ENCODE measurements around the gene MYLK4.

The MYLK4 gene

GRCh38 chr6:2652611-2653010 is 98.1 kb downstream of the MYLK4 start:
- no peak for TF ChIP-seq GATA1 (IDR thresholded peaks at IDR 0.05; ENCODE audit: low read depth, low read length)
- TF ChIP-seq POLR2A (IDR thresholded peaks at IDR 0.05; ENCODE audit: low read length): no peak
- DNase-seq: no peak

GRCh38 chr6:2651961-2652360 is 98.8 kb downstream of the MYLK4 start:
- DNase-seq: no peak
- TF ChIP-seq POLR2A (IDR thresholded peaks at IDR 0.05; ENCODE audit: low read length): no peak

DNA sequence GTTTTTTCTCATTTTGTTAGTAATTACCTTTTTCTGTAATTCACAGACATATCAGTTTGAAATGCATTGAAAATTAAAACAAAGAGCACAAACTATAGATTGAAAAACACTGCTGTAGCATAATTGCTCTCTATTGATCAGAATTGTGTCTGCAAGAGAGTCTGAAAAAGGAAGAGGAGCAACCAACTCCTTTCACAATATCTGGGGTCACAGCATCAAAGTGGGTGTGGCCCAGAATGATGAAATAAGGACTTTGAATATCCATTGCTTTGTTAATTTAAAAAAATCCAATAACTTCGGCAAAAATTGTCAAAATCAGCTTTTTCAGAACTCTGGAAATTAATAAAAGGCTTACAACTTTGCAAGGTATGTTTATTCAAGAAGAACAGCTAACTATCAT is 99.2 kb downstream of the MYLK4 start:
- DNase-seq: no peak

DNA sequence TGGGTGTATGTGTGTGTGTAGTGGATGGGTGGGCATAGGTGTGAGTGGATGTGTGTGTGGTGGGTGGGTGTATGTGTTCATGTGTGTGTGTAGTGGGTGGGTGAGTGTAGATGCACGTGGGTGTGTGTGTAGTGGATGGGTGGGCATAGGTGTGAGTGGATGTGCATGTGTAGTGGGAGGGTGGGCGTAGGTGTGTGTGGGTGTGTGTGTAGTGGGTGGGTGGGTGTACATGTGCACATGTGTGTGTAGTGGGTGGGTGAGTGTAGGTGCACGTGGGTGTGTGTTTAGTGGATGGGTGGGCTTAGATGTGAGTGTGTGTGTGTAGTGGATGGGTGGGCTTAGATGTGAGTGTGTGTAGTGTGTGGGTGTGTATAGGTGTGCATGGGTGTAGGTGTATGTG is 104.4 kb downstream of the MYLK4 start:
- no peak for DNase-seq
- TF ChIP-seq POLR2A (IDR thresholded peaks at IDR 0.05; ENCODE audit: low read length) (no peak), GATA1 (IDR thresholded peaks at IDR 0.05; ENCODE audit: low read depth, low read length) (no peak)

More for the DNA sequence above, 99.2 kb downstream of the MYLK4 start:
- TF ChIP-seq POLR2A (IDR thresholded peaks at IDR 0.05; ENCODE audit: low read length) (no peak), GATA1 (IDR thresholded peaks at IDR 0.05; ENCODE audit: low read depth, low read length) (no peak)

- DNase-seq: no peak
- TF ChIP-seq GATA1 (IDR thresholded peaks at IDR 0.05; ENCODE audit: low read depth, low read length): no peak
- no peak for TF ChIP-seq POLR2A (IDR thresholded peaks at IDR 0.05; ENCODE audit: low read length)
Observed at GRCh38 chr6:2643935-2644539, 106.7 kb downstream of the MYLK4 start.

- no peak for TF ChIP-seq GATA1 (IDR thresholded peaks at IDR 0.05; ENCODE audit: low read depth, low read length)
- no peak for TF ChIP-seq POLR2A (IDR thresholded peaks at IDR 0.05; ENCODE audit: low read length)
- DNase-seq: no peak
Observed at GRCh38 chr6:2643130-2643529, 107.6 kb downstream of the MYLK4 start.

GRCh38 chr6:2641044-2641725 is 109.5 kb downstream of the MYLK4 start:
- TF ChIP-seq POLR2A (IDR thresholded peaks at IDR 0.05; ENCODE audit: low read length) (no peak), GATA1 (IDR thresholded peaks at IDR 0.05; ENCODE audit: low read depth, low read length) (no peak)
- DNase-seq: no peak

- no peak for DNase-seq
- TF ChIP-seq POLR2A (IDR thresholded peaks at IDR 0.05; ENCODE audit: low read length) (no peak), GATA1 (IDR thresholded peaks at IDR 0.05; ENCODE audit: low read depth, low read length) (no peak)
Observed at GRCh38 chr6:2640551-2640950, 110.2 kb downstream of the MYLK4 start.

GRCh38 chr6:2639896-2640295 is 110.8 kb downstream of the MYLK4 start:
- TF ChIP-seq GATA1 (IDR thresholded peaks at IDR 0.05; ENCODE audit: low read depth, low read length): no peak
- TF ChIP-seq POLR2A (IDR thresholded peaks at IDR 0.05; ENCODE audit: low read length): no peak
- DNase-seq: no peak

- DNase-seq: no peak
Observed at GRCh38 chr6:2639167-2639566, 111.6 kb downstream of the MYLK4 start.

GRCh38 chr6:2636672-2637071 is 114.0 kb downstream of the MYLK4 start:
- no peak for TF ChIP-seq POLR2A (IDR thresholded peaks at IDR 0.05; ENCODE audit: low read length)
- TF ChIP-seq GATA1 (IDR thresholded peaks at IDR 0.05; ENCODE audit: low read depth, low read length): no peak
- DNase-seq: no peak

More at GRCh38 chr6:2639167-2639566, 111.6 kb downstream of the MYLK4 start:
- no peak for TF ChIP-seq POLR2A (IDR thresholded peaks at IDR 0.05; ENCODE audit: low read length)
- no peak for TF ChIP-seq GATA1 (IDR thresholded peaks at IDR 0.05; ENCODE audit: low read depth, low read length)

DNA sequence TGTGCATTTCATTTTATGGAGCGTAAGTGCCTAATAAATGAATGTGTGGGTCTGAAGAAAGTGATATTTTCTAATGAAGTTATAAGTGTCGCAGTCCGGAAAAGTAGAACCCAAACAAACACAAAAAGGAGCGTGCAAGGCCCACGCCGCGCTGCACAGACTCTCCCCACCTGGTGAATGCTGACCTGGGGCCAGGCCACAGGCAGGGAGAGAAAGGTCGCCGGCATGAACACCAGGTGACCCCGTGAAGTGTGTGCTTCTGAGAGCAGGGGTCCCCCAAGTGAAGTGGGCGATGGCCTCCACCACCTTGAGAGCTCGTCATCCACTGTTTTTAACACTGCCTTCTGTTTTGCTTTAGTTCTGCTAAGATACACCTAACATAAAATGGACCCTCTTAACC is 114.8 kb downstream of the MYLK4 start:
- no peak for DNase-seq
- no peak for TF ChIP-seq GATA1 (IDR thresholded peaks at IDR 0.05; ENCODE audit: low read depth, low read length)
- TF ChIP-seq POLR2A (IDR thresholded peaks at IDR 0.05; ENCODE audit: low read length): no peak

GRCh38 chr6:2634139-2634964 is 116.4 kb downstream of the MYLK4 start:
- peak; percentile 69 to 82 for DNase-seq
- TF ChIP-seq GATA1 (IDR thresholded peaks at IDR 0.05; ENCODE audit: low read depth, low read length) (no peak), POLR2A (IDR thresholded peaks at IDR 0.05; ENCODE audit: low read length) (no peak)

GRCh38 chr6:2633736-2634135 is 117.0 kb downstream of the MYLK4 start:
- TF ChIP-seq GATA1 (IDR thresholded peaks at IDR 0.05; ENCODE audit: low read depth, low read length) (no peak), POLR2A (IDR thresholded peaks at IDR 0.05; ENCODE audit: low read length) (no peak)
- DNase-seq: no peak
